HepG2 (cell line): ENCODE data around the gene PAPSS1. TPM values are rescaled to one million over a fixed set of nuclear protein-coding genes. Genes with fewer than 3 reads are reported as not detected.
A peak's percentile ranks its signal among the peaks of the same experiment; 100 is the strongest.

Experiments
- ASH2L ChIP-seq: fragments of 300-600, 200-600 bp; sonication (generic); IDR thresholded peaks from 2 replicates; pipeline ENCODE4 v1.7.0; 2017; ENCODE audit warnings: low read depth, mild to moderate bottlenecking, moderate library complexity, mixed read lengths, low read length; ENCODE audit not compliant: insufficient read length
- DZIP1 ChIP-seq: sonication (generic); formaldehyde crosslinking; IDR thresholded peaks from 2 replicates; pipeline ENCODE4 v1.5.0; 2020; ENCODE audit warnings: mild to moderate bottlenecking, missing genetic modification reagents
- ETV6 ChIP-seq: sonication (generic); formaldehyde crosslinking; conservative IDR thresholded peaks from 2 replicates; pipeline ENCODE4 v1.4.0; 2020; ENCODE audit warnings: missing genetic modification reagents
- FOSL1 ChIP-seq: sonication (generic); formaldehyde crosslinking; IDR thresholded peaks from 2 replicates; pipeline ENCODE4 v1.9.0; 2021; ENCODE audit warnings: missing genetic modification reagents, borderline replicate concordance
- GTF3A ChIP-seq: sonication (generic); formaldehyde crosslinking; conservative IDR thresholded peaks from 2 replicates; pipeline ENCODE4 v1.4.0; 2020; ENCODE audit warnings: mild to moderate bottlenecking, missing genetic modification reagents
- KAT8 ChIP-seq: IDR thresholded peaks from 2 replicates; pipeline ENCODE4 v1.6.1; 2016; ENCODE audit warnings: missing genetic modification reagents, missing compliant biosample characterization
- KMT2B ChIP-seq: IDR thresholded peaks from 2 replicates; pipeline ENCODE4 v1.6.1; 2016; ENCODE audit warnings: missing genetic modification reagents, missing compliant biosample characterization
- MLLT10 ChIP-seq: sonication (generic); formaldehyde crosslinking; IDR thresholded peaks from 2 replicates; pipeline ENCODE4 v1.4.0; 2020; ENCODE audit warnings: missing genetic modification reagents
- SIN3B ChIP-seq: fragments of 150-350 bp; IDR thresholded peaks from 2 replicates; pipeline ENCODE4 v1.6.1; 2014; ENCODE audit warnings: low read length
- SMAD3 ChIP-seq: sonication (generic); formaldehyde crosslinking; IDR thresholded peaks from 2 replicates; pipeline ENCODE4 v1.4.0; 2020; ENCODE audit warnings: missing genetic modification reagents
- SMAD9 ChIP-seq: sonication (generic); formaldehyde crosslinking; IDR thresholded peaks from 2 replicates; pipeline ENCODE4 v1.5.1; 2020; ENCODE audit warnings: mild to moderate bottlenecking, missing genetic modification reagents
- TFDP2 ChIP-seq: sonication (generic); formaldehyde crosslinking; IDR thresholded peaks from 2 replicates; pipeline ENCODE4 v1.4.0; 2020; ENCODE audit warnings: missing genetic modification reagents
- TFE3 ChIP-seq: IDR thresholded peaks from 2 replicates; pipeline ENCODE4 v1.6.1; 2016
- THAP11 ChIP-seq: IDR thresholded peaks from 2 replicates; pipeline ENCODE4 v1.6.1; 2016; ENCODE audit warnings: missing biosample characterization, missing genetic modification reagents
- TRIM22 ChIP-seq: fragments of 450-650 bp; IDR thresholded peaks from 2 replicates; pipeline ENCODE4 v1.6.1; 2017
- YEATS2 ChIP-seq: sonication (generic); formaldehyde crosslinking; IDR thresholded peaks from 2 replicates; pipeline ENCODE4 v1.4.0; 2020; ENCODE audit warnings: missing genetic modification reagents, borderline replicate concordance
- ZBTB42 ChIP-seq: sonication (generic); formaldehyde crosslinking; IDR thresholded peaks from 2 replicates; pipeline ENCODE4 v1.5.0; 2020; ENCODE audit warnings: mild to moderate bottlenecking, missing genetic modification reagents
- ZIK1 ChIP-seq: sonication (generic); formaldehyde crosslinking; IDR thresholded peaks from 2 replicates; pipeline ENCODE4 v1.5.0; 2020; ENCODE audit warnings: mild to moderate bottlenecking, low read depth, missing genetic modification reagents, borderline replicate concordance
- ZNF10 ChIP-seq: sonication (generic); formaldehyde crosslinking; IDR thresholded peaks from 2 replicates; pipeline ENCODE4 v1.4.0; 2020; ENCODE audit warnings: mild to moderate bottlenecking, low read depth, missing genetic modification reagents, borderline replicate concordance
- ZNF264 ChIP-seq: sonication (generic); formaldehyde crosslinking; IDR thresholded peaks from 2 replicates; pipeline ENCODE4 v1.4.0; 2020; ENCODE audit warnings: missing genetic modification reagents
- ZNF460 ChIP-seq: sonication (generic); formaldehyde crosslinking; IDR thresholded peaks from 2 replicates; pipeline ENCODE4 v1.5.1; 2020; ENCODE audit warnings: missing genetic modification reagents, mild to moderate bottlenecking, borderline replicate concordance
- ZNF510 ChIP-seq: sonication (generic); formaldehyde crosslinking; IDR thresholded peaks from 2 replicates; pipeline ENCODE4 v1.4.0; 2020; ENCODE audit warnings: low read depth, mild to moderate bottlenecking, missing genetic modification reagents
- ZNF713 ChIP-seq: sonication (generic); formaldehyde crosslinking; IDR thresholded peaks from 2 replicates; pipeline ENCODE4 v1.4.0; 2020; ENCODE audit warnings: mild to moderate bottlenecking, missing genetic modification reagents
- ZNF761 ChIP-seq: sonication (generic); formaldehyde crosslinking; conservative IDR thresholded peaks from 2 replicates; pipeline ENCODE4 v1.4.0; 2020; ENCODE audit warnings: mild to moderate bottlenecking, missing genetic modification reagents
- ZNF766 ChIP-seq: sonication (generic); formaldehyde crosslinking; IDR thresholded peaks from 2 replicates; pipeline ENCODE4 v1.5.0; 2020; ENCODE audit warnings: missing genetic modification reagents, borderline replicate concordance
- ZSCAN21 ChIP-seq: sonication (generic); formaldehyde crosslinking; IDR thresholded peaks from 2 replicates; pipeline ENCODE4 v1.8.0; 2022; ENCODE audit warnings: mild to moderate bottlenecking, missing genetic modification reagents, moderate library complexity, borderline replicate concordance
- polyA plus RNA-seq, 8 experiments: library from polyadenylated mRNA; depleted of rRNA in 3 of 8; stranded (reverse) in 7 of 8; unstranded in 1 of 8; fragments of >200 nt; fragmentation: Illumina TruSeq in 4 of 8; extraction: Trizol in 4 of 8; gene quantifications; 2 replicates each; pipeline versions ENCODE4 v1.2.1 to v1.2.3, GENCODE V29; 2011 to 2016; ENCODE audit warnings: low read depth in 4 of 8, missing spikeins in 1 of 8, mixed read lengths in 1 of 8; ENCODE audit not compliant: insufficient read depth in 1 of 8
- total RNA-seq, 5 experiments: library from RNA; depleted of rRNA; stranded (reverse); fragments of >200 nt; fragmentation: Illumina TruSeq; extraction: Trizol; gene quantifications; 2 replicates each; pipeline ENCODE4 v1.2.3, GENCODE V29; 2016; ENCODE audit warnings: low read depth in 1 of 5

The PAPSS1 gene
- total and polyA plus RNA-seq, 2 of the 13 experiments (the other 11 are each of a cell fraction or from before 2014, with no cell fraction given): 105 to 126 TPM

- TF ChIP-seq KAT8 (peak; percentile 19; the same call in 1 of the 2 replicates), YEATS2 (no peak), MLLT10 (no peak), SMAD9 (CRISPR knock-in tag) (no peak), ZNF10 (CRISPR knock-in tag) (no peak), ZBTB42 (no peak), SMAD3 (CRISPR knock-in tag) (no peak), THAP11 (no peak), DZIP1 (CRISPR knock-in tag) (no peak), ZNF460 (no peak), ASH2L (no peak), ETV6 (CRISPR knock-in tag) (no peak), FOSL1 (CRISPR knock-in tag) (no peak), TRIM22 (no peak), KMT2B (CRISPR knock-in tag) (no peak), TFDP2 (CRISPR knock-in tag) (no peak), GTF3A (no peak), TFE3 (CRISPR knock-in tag) (no peak), ZNF713 (no peak), ZNF761 (CRISPR knock-in tag) (no peak), SIN3B (no peak), ZIK1 (no peak), ZSCAN21 (CRISPR knock-in tag) (no peak), ZNF264 (CRISPR knock-in tag) (0 out of 2 replicates have a peak, but pooled peaks have one; percentile 32), ZNF766 (CRISPR knock-in tag) (no peak), ZNF510 (no peak)
Measured at GRCh38 chr4:107635735-107636134, 84.3 kb downstream of the PAPSS1 start (continued).
